Limb (tissue), 2 donors: ENCODE data around the gene FAIM2.
A peak's percentile ranks its signal among the peaks of the same experiment; 100 is the strongest.

ENCODE experiments used
- DNase-seq, 2 donors: peaks; one replicate each; pipeline ENCODE4 v3.0.0-alpha.2; 2016; ENCODE audit errors: extremely low spot score in 2 of 2

FAIM2 gene

GRCh38 chr12:49825360-49825970, 78.2 kb downstream of the FAIM2 start:
- peak in 1 of 2 donors; percentile 39 for DNase-seq

DNA sequence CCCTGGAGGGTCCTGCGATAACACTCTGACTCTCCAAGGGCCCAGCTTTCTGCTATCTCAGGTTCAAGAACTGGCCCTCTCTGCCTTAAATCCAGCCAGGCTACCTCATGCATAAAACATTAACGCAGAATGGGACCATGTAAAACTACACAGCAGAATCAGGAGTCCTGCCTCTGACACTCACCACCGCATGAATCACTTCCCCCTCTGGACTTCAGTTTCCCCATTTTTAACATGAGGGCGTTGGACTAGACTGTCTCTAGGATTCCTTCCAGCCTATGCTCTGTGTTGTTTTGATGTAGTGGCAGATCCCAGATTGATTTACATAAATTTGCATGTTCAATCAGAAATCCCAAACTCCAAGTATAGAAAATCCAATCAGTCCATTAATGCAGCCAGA, 78.8 kb downstream of the FAIM2 start:
- no peak for DNase-seq

GRCh38 chr12:49824416-49824815, 79.3 kb downstream of the FAIM2 start:
- DNase-seq, result no peak

DNA sequence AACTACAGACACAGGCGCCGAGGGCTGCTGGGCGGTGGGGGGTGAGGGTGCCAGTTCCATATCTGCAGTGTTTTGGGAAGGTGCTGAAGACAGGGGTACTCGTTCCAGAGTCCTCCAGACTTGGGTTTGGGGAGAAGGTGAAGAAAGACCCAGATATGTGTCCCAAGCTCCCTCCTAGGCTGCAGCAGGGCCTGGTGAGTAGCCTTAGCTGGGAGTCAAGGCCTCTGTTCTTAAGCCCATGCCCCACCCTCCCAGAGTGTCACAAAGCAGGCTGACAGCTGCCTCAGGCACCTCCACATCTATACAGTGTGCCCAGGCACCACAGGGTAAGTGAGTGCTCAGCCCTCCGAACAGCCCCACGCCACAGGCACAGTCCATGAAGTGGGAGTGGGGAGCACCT, 79.7 kb downstream of the FAIM2 start:
- DNase-seq, result no peak

DNA sequence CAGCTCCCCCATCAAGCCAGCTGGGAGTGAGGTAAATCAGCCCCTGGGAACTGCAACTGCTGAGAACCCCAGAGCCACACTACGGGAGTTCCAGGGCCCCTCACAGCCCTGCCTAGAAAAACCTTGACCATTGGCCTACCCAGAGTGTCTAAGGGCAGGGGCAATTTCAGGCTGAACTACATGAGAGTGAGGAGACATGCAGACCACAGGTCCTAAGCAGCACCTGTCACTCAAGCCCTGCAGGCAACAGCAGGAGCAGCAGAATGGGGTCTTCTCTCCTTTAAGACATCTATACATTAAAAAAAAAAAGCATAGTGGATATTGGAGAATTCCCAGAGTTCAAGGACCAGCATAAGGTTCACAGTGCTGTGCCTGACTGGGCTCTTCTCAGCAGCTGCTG, 80.3 kb downstream of the FAIM2 start:
- no peak for DNase-seq

GRCh38 chr12:49821373-49822287, 82.1 kb downstream of the FAIM2 start:
- DNase-seq, result no peak

DNA sequence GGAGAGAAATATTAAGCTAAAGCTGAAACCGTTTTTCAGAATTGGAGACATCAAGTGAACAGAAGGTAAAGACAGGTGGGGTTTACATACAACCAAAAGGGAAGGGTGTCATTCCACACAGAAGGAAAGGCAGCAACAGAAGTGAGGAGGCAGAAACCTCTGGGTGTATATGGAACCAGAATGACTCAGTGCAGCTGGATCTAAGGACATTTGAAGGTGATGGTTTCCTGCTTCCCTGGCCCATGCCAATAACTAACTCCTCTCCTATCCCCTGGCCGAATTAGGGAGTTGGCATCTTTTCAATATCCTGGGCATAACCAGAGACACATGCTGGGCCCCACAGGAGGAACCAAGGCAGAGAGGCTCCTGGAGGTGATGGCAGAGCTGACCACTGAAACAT, 83.9 kb downstream of the FAIM2 start:
- no peak for DNase-seq

- no peak for DNase-seq
Measured at GRCh38 chr12:49818241-49818895, 85.3 kb downstream of the FAIM2 start.
